OCI-LY3 (cell line): ENCODE results near the gene CARM1.
A peak's percentile ranks its signal among the peaks of the same experiment; 100 is the strongest.

ENCODE experiments used
- H2AFZ ChIP-seq: fragments of 200-600, 300-600 bp; shearing (Covaris generic); 2 replicates; pipeline ENCODE4 v1.6.0; 2014; ENCODE audit warnings: antibody characterized with exemption, low read depth, low read length
- H3K27ac ChIP-seq: fragments of 200-600, 300-600 bp; sonication (generic); 2 replicates; pipeline ENCODE4 v1.5.1; 2014; ENCODE audit warnings: mild to moderate bottlenecking, low read length, moderate library complexity, mixed read lengths
- H3K27me3 ChIP-seq: fragments of 200-600, 300-600 bp; sonication (generic); 2 replicates; pipeline ENCODE4 v1.6.1; 2014; ENCODE audit warnings: low read depth, low read length, mixed read lengths
- H3K36me3 ChIP-seq: fragments of 200-600, 300-600 bp; sonication (generic); replicated peaks from 2 replicates; pipeline ENCODE3; 2014; ENCODE audit warnings: low read depth, low read length, mixed read lengths
- H3K4me1 ChIP-seq: fragments of 300-600, 200-600 bp; sonication (generic); 2 replicates; pipeline ENCODE4 v1.6.1; 2014; ENCODE audit warnings: low read length, mixed read lengths
- H3K4me2 ChIP-seq: fragments of 200-600, 300-600 bp; sonication (generic); 2 replicates; pipeline ENCODE4 v1.6.1; 2014; ENCODE audit warnings: low read length, mixed read lengths
- H3K4me3 ChIP-seq: fragments of 300-600, 200-600 bp; sonication (generic); 2 replicates; pipeline ENCODE4 v1.5.1; 2014; ENCODE audit warnings: antibody characterized with exemption, mild to moderate bottlenecking, low read length, moderate library complexity
- H3K79me2 ChIP-seq: fragments of 300-600, 200-600 bp; shearing (Covaris generic); 2 replicates; pipeline ENCODE4 v1.6.1; 2014; ENCODE audit warnings: mild to moderate bottlenecking, low read length, mixed read lengths
- H3K9ac ChIP-seq: fragments of 300-600, 200-600 bp; shearing (Covaris generic); 2 replicates; pipeline ENCODE4 v1.6.0; 2014; ENCODE audit warnings: mild to moderate bottlenecking, low read length, moderate library complexity
- H3K9me3 ChIP-seq: fragments of 200-600, 300-600 bp; shearing (Covaris generic); 2 replicates; pipeline ENCODE4 v1.6.1; 2014; ENCODE audit warnings: low read length, mixed read lengths; ENCODE audit not compliant: insufficient read depth
- H4K20me1 ChIP-seq: fragments of 200-600, 300-600 bp; sonication (generic); 2 replicates; pipeline ENCODE4 v1.6.1; 2016; ENCODE audit warnings: low read length, mixed read lengths; ENCODE audit not compliant: insufficient read depth
- CTCF ChIP-seq: fragments of 200-600, 300-600 bp; sonication (generic); IDR thresholded peaks from 2 replicates; pipeline ENCODE4 v1.5.1; 2014; ENCODE audit warnings: antibody characterized with exemption, low read length, low read depth
- EZH2phosphoT487 ChIP-seq: fragments of 200-600 bp; shearing (Covaris generic); IDR thresholded peaks from 2 replicates; pipeline ENCODE4 v1.6.1; 2018; ENCODE audit warnings: antibody characterized with exemption, mixed run types, low read depth

CARM1 gene

GRCh38 chr19:10961073-10961860, 89.9 kb downstream of the CARM1 start:
- H4K20me1 ChIP-seq = peaks cover 31% of the 10 kb centered on the region
- H3K36me3 ChIP-seq = peaks cover 10% of the 10 kb centered on the region
- H3K79me2 ChIP-seq = peaks cover 61% of the 10 kb centered on the region
- peak overlapping the region; percentile 90 for H3K4me3 ChIP-seq
- peak overlapping the region; percentile 50 for H2AFZ ChIP-seq
- peak overlapping the region; percentile 89 for H3K4me2 ChIP-seq
- peak overlapping the region; percentile 75 for H3K27ac ChIP-seq
- H3K9ac ChIP-seq = peak overlapping the region; percentile 94
- H3K4me1 ChIP-seq = peaks cover 18% of the 10 kb centered on the region
- no peaks in the 10 kb centered on the region for H3K27me3 ChIP-seq
- H3K9me3 ChIP-seq = no peaks in the 10 kb centered on the region
- TF ChIP-seq EZH2phosphoT487 (no peak), CTCF (no peak)

DNA sequence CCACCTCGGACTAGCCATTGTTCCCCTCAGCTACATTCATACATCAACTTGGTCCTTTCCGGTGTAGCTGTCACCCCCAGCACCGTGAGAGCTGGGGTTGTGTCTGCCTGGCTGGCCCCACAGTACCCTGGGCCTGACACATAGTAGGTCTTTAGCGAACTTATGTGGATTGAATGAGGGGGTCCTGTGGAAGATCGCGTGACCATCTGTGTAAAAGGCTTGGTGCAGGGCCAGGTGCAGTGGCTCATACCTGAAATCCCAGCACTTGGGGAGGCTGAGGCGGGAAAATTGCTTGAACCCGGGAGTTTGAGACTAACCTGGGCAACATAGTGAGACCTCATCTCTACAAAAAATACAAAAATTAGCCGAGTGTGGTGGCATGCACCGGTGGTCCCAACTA, 91.5 kb downstream of the CARM1 start:
- Histone ChIP-seq H3K4me1 (peaks cover 18% of the 10 kb centered on the region), H3K4me2 (peak overlapping the region; percentile 31; the same call in 1 of the 2 replicates), H3K79me2 (peaks cover 76% of the 10 kb centered on the region), H3K36me3 (peaks cover 10% of the 10 kb centered on the region), H3K9ac (no peak overlapping the region), H3K9me3 (no peaks in the 10 kb centered on the region), H3K27ac (no peak overlapping the region), H2AFZ (no peak overlapping the region), H4K20me1 (peaks cover 33% of the 10 kb centered on the region), H3K4me3 (peak overlapping the region; percentile 90; the same call in 1 of the 2 replicates), H3K27me3 (no peaks in the 10 kb centered on the region)
- no peak for TF ChIP-seq EZH2phosphoT487
- TF ChIP-seq CTCF = no peak

GRCh38 chr19:10963865-10964264, 92.5 kb downstream of the CARM1 start:
- H3K9ac ChIP-seq = no peak overlapping the region
- peaks cover 10% of the 10 kb centered on the region for H3K36me3 ChIP-seq
- no peak overlapping the region for H3K4me2 ChIP-seq
- H3K27me3 ChIP-seq = no peaks in the 10 kb centered on the region
- H4K20me1 ChIP-seq = peaks cover 42% of the 10 kb centered on the region
- peaks cover 27% of the 10 kb centered on the region for H3K4me1 ChIP-seq
- H3K4me3 ChIP-seq = no peak overlapping the region
- H2AFZ ChIP-seq = no peak overlapping the region
- H3K79me2 ChIP-seq = peaks cover 86% of the 10 kb centered on the region
- no peaks in the 10 kb centered on the region for H3K9me3 ChIP-seq
- TF ChIP-seq CTCF (no peak), EZH2phosphoT487 (no peak)
- H3K27ac ChIP-seq = no peak overlapping the region

GRCh38 chr19:10964903-10965302, 93.5 kb downstream of the CARM1 start:
- H2AFZ ChIP-seq = no peak overlapping the region
- TF ChIP-seq CTCF = peak; percentile 29
- no peak for TF ChIP-seq EZH2phosphoT487
- peaks cover 91% of the 10 kb centered on the region for H3K79me2 ChIP-seq
- H3K9ac ChIP-seq = no peak overlapping the region
- H3K4me1 ChIP-seq = peaks cover 25% of the 10 kb centered on the region
- H3K27ac ChIP-seq = no peak overlapping the region
- no peaks in the 10 kb centered on the region for H3K27me3 ChIP-seq
- no peaks in the 10 kb centered on the region for H3K9me3 ChIP-seq
- H3K4me3 ChIP-seq = no peak overlapping the region
- H3K4me2 ChIP-seq = no peak overlapping the region
- H3K36me3 ChIP-seq = peaks cover 10% of the 10 kb centered on the region
- H4K20me1 ChIP-seq = peaks cover 48% of the 10 kb centered on the region
